Measurements from ENCODE around the gene CRABP2. TPM values are rescaled to one million over a fixed set of nuclear protein-coding genes. Genes with fewer than 3 reads are reported as not detected.

Gene CRABP2
- total and polyA plus RNA-seq, 10 of the 15 experiments (the other 5 are each of a cell fraction or from before 2014, with no cell fraction given), result 0.21 to 1.3 (median 0.41) TPM

DNA sequence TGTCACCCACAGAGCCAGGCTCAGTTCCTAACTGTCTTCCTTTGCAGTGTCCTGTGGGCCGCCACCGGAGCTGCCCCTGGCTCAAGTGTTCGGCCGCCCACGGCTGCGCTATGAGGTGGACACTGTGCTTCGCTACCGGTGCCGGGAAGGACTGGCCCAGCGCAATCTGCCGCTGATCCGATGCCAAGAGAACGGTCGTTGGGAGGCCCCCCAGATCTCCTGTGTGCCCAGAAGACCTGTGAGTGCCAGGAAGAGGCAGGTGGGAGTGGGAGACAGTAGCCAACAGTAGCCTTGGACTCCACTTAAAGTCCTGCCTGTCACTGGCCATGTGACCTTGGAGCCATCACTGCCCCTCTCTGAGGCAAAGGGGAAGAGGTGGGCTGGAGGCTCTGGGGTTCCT is 46.9 kb downstream of the CRABP2 start:
- no TSS peak for BruUV-seq (replicated peaks)
- Histone ChIP-seq H3K79me2 (ENCODE audit: control insufficient read depth, insufficient read depth, low read length) (peaks cover 23% of the 10 kb centered on the region), H3K27ac (ENCODE audit: control insufficient read depth, insufficient read depth) (no peak overlapping the region), H3K4me1 (ENCODE audit: control insufficient read depth, insufficient read depth, low read length) (peaks cover 58% of the 10 kb centered on the region), H3K9me3 (replicated peaks; ENCODE audit: control insufficient read depth, insufficient read depth, low read length) (no peaks in the 10 kb centered on the region), H3K36me3 (ENCODE audit: control insufficient read depth in 2 of 2, insufficient read depth in 2 of 2, low read length in 1 of 2) (no peaks in the 10 kb centered on the region), H3K9ac (ENCODE audit: control insufficient read depth, insufficient read depth, low read length) (no peak overlapping the region), H3K27me3 (replicated peaks in 1 of 2; ENCODE audit: control insufficient read depth in 2 of 2, insufficient read depth in 2 of 2, low read length in 1 of 2) (0 out of 4 replicates have a peak, but pooled peaks cover 0 to 2% of the 10 kb centered on the region in 2 experiments), H3K4me2 (ENCODE audit: control insufficient read depth, insufficient read depth) (no peak overlapping the region), H4K20me1 (ENCODE audit: control insufficient read depth, insufficient read depth) (peaks cover 8% of the 10 kb centered on the region; the same call in 1 of the 2 replicates), H2AFZ (ENCODE audit: control insufficient read depth, low read depth, low read length) (no peak overlapping the region), H3K4me3 (no peak overlapping the region)
- TF ChIP-seq WRNIP1 (IDR thresholded peaks at IDR 0.05; ENCODE audit: borderline replicate concordance, low read depth, low read length), result no peak
- TF ChIP-seq E2F4 (IDR thresholded peaks at IDR 0.05; ENCODE audit: low read depth, low read length), result no peak
- no peak for TF ChIP-seq CTCF (IDR thresholded peaks at IDR 0.05 in 2 of 3, conservative IDR thresholded peaks at IDR 0.05 in 1 of 3; ENCODE audit: control insufficient read depth in 2 of 3, extremely low read depth in 1 of 3, insufficient read depth in 1 of 3, low read depth in 3 of 3, low read length in 3 of 3)
- TF ChIP-seq, protein P1, sequence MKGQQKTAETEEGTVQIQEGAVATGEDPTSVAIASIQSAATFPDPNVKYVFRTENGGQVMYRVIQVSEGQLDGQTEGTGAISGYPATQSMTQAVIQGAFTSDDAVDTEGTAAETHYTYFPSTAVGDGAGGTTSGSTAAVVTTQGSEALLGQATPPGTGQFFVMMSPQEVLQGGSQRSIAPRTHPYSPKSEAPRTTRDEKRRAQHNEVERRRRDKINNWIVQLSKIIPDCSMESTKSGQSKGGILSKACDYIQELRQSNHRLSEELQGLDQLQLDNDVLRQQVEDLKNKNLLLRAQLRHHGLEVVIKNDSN (IDR thresholded peaks at IDR 0.05; ENCODE audit: borderline replicate concordance, extremely low read length, insufficient read depth, low read depth, low read length), result no peak
- TF ChIP-seq BMI1 (IDR thresholded peaks at IDR 0.05; ENCODE audit: borderline replicate concordance), result no peak
- TF ChIP-seq DPF2 (IDR thresholded peaks at IDR 0.05), result no peak
- no peak for TF ChIP-seq PAX8 (IDR thresholded peaks at IDR 0.05)
- no peak for TF ChIP-seq BRCA1 (IDR thresholded peaks at IDR 0.05; ENCODE audit: low read depth, low read length)
- no peak for TF ChIP-seq TAF1 (IDR thresholded peaks at IDR 0.05; ENCODE audit: borderline replicate concordance, low read depth, low read length)
- ChIA-PET CTCF (interaction anchor here (0.5 to 8.3 kb wide), 17 partner anchors 10 to 439 kb away, joined by 3 to 208 read pairs (median 5); partner anchors contain the start of genes BCAN, CRABP2, ISG20L2 and METTL25B), POLR2A (interaction anchor here (0.9 to 1.2 kb wide), 2 partner anchors 15 to 67 kb away, joined by 3 to 4 read pairs; no protein-coding TSS in a partner anchor), RAD21 (ENCODE audit: unreplicated experiment) (interaction anchor here (1.3 to 6.0 kb wide), 3 partner anchors 20 to 68 kb away, joined by 7 to 58 read pairs (median 10); partner anchors contain the start of gene NES), SMC1A (ENCODE audit: uncharacterized antibody, unreplicated experiment) (interaction anchor here (0.8 to 4.2 kb wide), 8 partner anchors 18 to 201 kb away, joined by 3 to 39 read pairs (median 6); partner anchors contain the start of genes GPATCH4 and NES)
- WGBS (ENCODE audit: insufficient coverage, insufficient replicate concordance, low lambda C conversion rate, missing lambda C conversion rate), result 93% methylated on average over 14 of the region's 14 CpGs
- no peak for FAIRE-seq
- no peak for DNase-seq (ENCODE audit: low read depth, low spot score)
- intact Hi-C loops (cut with micrococcal nuclease; ENCODE audit: unreplicated experiment) (no loop called here), in situ Hi-C loops (cut with MboI) (no loop called here)
- no peak for ATAC-seq

All from GM12878 (cell line).